T-helper 1 cell (primary cell): ENCODE data around the gene MOK.
"Not testable (repeated sequence)": the region's sequence is repeated elsewhere in the genome, so short reads cannot be mapped to it uniquely, and the experiment has no call there.

Experiments
- DNase-seq, 5 donors: peaks; one replicate each; pipeline ENCODE4 v3.0.0-alpha.2; 2012 to 2020
- total RNA-seq, 4 donors: gene quantifications; one replicate each; lab custom pipeline; 2026; lab: John Stamatoyannopoulos, UW

Gene MOK, protein sequence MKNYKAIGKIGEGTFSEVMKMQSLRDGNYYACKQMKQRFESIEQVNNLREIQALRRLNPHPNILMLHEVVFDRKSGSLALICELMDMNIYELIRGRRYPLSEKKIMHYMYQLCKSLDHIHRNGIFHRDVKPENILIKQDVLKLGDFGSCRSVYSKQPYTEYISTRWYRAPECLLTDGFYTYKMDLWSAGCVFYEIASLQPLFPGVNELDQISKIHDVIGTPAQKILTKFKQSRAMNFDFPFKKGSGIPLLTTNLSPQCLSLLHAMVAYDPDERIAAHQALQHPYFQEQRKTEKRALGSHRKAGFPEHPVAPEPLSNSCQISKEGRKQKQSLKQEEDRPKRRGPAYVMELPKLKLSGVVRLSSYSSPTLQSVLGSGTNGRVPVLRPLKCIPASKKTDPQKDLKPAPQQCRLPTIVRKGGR
- 2.0 to 3.7 (median 2.6) reads per million in 4 donors for total RNA-seq

GRCh38 chr14:102304611-102305506 is at the start of gene MOK:
Gene MOK (minus strand): TSS chr14:102305164. CDS start chr14:102304968, 196 bp downstream.
- DNase-seq, result peak; percentile 91 to 95 (median 94)

DNA sequence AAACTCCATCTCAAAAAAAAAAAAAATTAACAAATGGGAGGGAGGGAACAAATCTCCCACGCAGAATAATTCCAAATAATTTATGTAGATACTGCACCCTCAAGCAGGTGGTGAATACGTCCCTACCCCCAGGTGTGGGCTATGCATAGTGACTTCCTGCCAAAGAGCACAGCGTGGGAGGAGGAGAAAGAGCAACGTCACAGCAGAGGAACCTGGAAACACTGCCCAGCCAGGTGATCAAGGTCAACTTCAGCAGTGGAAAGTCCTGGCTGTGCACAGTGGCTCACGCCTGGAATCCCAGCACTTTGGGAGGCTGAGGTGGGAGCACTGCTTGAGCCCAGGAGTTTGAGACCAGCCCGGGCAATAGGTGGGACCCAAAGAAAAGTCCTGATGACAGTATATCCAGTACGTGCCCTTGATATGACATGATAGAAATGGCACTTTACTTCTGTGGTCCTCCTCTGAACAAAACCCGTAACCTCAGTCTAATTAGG is 48.2 kb upstream of the MOK start:
- DNase-seq, result no peak

DNA sequence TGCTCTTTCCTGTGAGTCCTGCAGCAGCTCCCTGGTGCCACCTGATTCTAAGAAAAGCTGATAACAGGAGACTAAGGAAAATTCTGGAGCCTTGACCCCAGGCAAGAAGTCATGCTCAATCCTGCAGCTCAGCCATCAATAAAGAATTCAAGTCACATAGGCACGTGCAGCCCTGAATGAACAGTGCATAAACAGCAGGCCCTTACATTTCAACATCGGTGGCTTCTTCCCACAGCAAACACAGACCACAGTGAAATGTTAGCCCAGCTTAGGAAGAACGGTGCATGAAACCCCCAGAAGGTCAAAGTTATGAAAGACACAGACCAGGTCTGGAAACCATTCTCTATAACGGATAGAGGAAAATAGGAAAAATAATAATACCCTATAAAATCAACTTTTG is 47.2 kb upstream of the MOK start:
- DNase-seq, result no peak

GRCh38 chr14:102351593-102351992 is 46.6 kb upstream of the MOK start:
- DNase-seq, result not testable (repeated sequence)

DNA sequence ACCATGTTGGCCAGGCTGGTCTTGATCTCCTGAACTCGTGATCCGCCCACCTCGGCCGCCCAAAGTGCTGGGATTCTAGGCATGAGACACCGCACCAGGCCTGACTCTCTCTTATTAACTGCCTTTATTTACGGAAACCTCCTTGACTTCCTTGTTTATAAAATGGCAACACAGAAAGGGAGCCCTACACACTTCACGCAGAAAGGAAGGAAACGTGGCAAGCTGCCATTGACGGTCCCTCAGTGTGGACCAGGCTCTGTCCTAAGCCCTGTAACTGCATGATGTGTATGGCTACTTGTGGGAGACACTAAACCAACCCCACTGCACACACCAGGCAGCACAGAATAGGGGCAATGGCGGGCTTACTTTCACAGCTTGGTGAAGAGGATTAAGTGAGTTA is 46.1 kb upstream of the MOK start:
- no peak for DNase-seq

DNA sequence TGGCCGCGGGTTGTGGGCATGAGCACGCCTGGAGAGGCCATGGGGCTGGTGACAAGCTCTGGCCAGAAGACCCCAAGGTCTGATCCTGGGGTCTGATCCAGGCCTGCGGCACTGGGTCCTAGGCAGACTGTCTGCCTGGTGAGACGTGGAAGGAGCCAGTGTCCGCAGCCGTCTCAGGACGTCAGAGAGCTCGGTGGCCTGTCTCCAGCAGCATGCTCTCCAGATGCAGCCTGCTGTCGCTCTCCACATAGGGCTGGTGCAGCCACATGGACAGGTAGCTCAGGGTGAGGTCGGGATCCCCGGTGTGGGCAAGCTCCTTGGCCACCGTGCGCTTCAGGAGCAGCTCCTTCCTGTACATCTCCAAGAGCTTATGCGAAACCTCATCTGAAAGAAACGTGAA is 43.4 kb upstream of the MOK start:
- DNase-seq, result no peak

- no peak for DNase-seq
Measured at GRCh38 chr14:102346645-102347044, 41.7 kb upstream of the MOK start.

GRCh38 chr14:102345232-102345631 is 40.3 kb upstream of the MOK start:
- no peak for DNase-seq

- DNase-seq, result no peak
Measured at GRCh38 chr14:102344485-102344884, 39.5 kb upstream of the MOK start.

- DNase-seq, result no peak
Measured at GRCh38 chr14:102344084-102344483, 39.1 kb upstream of the MOK start.

DNA sequence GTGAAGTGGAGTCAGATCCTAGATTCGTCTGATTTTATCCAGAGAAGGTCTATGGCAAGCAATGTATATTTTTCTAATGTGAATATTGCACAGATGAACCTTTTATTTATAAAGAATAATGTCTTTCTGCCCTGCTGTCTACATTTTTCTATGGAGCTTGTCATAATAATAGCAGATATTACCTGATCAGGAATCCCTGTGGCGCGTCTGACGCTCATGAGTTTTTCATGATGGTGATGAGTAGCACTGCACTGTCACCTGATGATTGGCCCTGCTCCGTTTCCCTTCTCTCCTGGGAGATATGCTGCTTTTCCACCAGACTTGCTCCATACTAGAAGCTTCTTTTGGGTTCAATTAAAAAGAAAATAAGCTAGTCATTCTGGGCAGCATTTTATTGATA is 37.3 kb upstream of the MOK start:
- no peak for DNase-seq

- no peak for DNase-seq
Measured at GRCh38 chr14:102341566-102341965, 36.6 kb upstream of the MOK start.

DNA sequence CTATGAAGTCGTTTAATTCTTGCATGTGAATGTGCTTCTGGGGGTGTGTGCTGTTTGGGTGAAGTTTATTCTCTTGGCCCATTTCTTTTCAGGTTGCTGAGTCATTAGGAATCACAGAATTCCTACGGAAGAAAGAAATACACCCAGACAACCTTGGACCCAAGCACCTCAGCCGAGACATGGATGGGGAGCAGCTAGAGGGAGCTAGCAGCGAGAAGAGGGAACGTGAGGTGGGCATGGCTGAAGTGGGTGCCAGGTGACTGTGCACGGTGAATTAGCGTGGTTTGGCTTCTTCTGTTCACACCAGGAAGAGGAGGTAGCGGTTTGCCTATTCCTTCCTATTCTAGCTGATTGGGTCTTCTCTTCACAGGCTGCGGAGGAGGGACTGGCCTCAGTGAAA is 33.8 kb upstream of the MOK start:
- DNase-seq, result no peak

DNA sequence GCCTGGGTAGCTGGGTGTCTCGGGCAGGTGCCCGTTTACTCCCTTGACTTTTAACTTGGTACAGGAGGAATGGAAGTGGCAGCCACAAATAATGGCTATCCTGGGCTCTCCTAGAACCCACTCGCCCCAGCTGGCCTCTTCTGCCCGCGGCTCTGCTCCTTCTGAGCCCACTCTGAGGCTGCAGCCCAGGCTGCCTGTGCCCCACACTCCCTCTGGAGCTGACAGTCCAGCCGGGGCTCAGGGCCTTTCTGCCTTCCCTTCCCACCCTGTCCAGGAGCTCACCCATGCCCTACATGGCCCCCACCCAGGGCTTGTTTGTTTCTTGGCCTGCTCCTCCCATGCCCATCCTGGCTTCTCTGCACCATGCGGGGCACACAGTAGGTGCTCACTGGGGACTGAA is 30.2 kb upstream of the MOK start:
- no peak for DNase-seq

DNA sequence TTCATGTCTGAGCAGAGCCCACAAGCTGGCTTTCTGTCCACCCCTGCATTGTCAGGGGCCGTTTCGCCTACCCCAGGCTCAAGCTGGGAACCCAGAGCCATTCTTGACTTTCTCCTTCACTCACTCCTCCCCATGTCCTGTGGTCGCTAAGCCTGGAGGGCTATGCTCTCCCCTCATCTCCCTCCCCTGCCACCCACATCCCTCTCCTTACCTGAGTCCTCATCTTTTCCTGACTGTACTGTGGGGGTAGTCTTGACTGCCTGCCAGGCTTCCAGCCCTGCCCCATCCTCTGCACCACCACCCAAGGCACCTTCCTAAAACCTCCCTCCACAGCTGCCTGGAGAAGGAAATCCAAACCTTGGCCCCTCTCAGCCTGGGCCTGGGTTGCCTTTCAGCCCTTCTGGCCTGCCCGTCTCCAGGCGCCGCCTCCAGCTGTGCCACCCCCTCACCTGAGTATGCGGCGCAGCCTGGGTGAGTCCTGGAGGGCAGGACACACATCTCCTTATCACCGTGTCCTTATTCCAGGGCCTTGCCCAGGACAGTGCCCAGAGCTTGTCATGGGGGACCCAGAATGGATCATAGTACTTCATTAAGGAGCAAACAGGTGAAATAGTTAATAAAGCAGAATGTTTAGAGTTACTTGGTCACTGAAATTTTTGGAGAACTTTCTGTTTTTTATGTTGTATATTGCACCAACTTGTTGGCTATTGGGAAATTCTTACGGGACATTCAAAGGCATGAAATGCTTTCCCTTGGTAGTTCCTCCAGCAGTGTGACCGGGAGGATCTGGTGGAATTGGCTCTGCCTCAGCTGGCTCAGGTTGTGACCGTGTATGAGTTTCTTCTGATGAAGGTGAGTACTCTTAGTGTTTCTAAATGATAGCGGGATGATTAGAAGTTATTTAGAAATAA is 29.1 kb upstream of the MOK start:
- no peak for DNase-seq

DNA sequence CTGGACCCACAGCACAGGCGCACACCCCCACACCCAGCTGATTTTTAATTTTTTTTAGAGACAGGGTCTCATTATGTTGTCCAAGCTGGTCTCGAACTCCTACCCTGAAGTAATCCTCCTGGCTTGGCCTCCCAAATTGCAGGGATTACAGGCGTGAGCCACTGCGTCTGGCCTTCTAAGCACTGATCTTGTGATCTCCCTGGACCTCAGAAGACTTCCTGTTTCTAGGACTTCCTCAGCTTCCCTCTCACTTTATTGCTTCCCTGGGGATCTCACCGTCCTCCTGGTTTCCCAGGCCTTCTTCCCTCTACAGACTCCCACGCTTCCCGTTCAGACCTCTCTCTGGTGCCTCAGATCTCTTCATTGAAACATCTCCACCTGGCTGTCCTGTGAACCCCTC is 28.4 kb upstream of the MOK start:
- DNase-seq, result no peak

GRCh38 chr14:102330806-102331205 is 25.8 kb upstream of the MOK start:
- DNase-seq, result no peak

DNA sequence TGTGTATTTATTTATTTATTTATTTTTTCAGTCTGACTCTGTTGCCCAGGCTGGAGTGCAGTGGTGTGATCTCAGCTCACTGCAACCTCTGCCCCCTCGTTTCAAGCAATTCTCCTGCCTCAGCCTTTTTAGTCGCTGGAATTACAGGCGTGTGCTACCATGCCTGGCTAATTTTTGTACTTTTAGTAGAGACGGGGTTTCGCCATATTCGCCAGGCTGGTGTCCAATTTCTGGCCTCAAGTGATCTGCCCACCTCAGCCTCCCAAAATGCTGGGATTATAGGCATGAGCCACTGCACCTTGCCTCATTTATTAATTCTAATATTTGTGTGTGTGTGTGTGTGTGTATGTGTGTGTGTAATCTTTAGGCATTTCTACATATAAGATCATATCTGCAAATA is 24.4 kb upstream of the MOK start:
- not testable (repeated sequence) for DNase-seq

DNA sequence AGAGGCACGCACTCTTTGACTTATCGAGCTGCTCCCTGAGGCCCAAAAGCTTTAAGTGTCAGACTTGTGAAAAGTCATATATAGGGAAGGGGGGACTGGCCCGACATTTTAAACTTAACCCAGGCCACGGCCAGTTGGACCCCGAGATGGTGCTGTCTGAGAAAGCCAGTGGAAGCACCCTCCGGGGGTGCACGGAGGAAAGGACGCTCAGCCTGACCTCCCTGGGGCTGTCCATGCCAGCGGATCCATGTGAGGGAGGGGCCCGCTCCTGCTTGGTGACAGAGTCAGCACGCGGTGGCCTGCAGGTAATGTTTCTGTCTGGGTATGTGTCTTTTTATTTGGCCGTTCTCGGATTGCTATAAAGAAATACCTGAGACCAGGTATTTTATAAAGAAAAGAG is 21.6 kb upstream of the MOK start:
- DNase-seq, result no peak

DNA sequence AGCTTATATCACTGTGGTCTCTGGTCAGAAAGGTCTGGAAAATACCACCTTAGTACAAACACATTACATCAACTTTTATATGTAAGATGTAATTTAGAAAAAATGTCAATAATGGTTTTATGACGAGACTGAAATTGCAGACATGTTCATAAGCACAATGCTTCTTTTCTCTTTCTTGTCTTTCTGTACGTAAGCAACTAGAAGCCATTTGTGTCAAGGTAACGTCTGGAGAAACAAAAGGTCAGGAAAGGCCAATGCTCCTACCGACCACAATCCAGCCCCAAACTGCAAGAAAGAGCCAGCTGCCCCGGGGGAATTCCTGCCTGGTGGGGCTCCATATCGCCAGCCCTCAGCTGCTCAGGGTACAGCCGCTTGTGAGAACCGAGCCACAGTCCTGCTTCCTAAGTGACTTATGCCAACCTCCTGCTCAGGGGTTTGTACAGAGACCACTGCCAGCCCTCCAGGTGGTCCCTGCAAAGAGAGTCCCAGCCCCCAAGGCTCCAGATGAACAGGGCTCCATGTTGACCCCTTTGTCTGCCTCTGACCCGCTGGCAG is 20.9 kb upstream of the MOK start:
- DNase-seq, result no peak

DNA sequence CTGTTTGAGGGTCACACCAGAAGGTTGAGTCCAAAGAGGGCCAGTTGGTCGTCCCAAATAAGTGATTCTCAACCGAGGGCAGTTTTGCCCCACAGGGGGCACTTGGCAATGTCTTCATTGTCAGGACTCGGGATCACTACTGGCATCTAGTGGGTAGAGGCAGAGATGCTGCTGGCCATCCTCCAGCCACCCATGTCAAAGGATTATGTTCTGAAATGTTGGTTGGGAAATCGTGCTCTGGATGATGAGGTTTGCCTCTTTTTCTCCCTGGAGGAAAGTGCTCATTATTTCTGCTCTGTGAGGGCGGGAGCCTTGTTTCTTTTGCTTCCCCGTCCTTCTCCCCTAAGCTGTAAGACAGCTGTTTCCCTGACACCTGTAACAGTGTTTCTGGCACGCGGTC is 18.1 kb upstream of the MOK start:
- DNase-seq, result peak in 1 of 5 donors; percentile 19
